Trophoblast cell (in vitro differentiated cells and primary cell): ENCODE measurements around the gene ACTR3C.
A peak's percentile ranks its signal among the peaks of the same experiment; 100 is the strongest.

Experiments
- DNase-seq, 2 donors: peaks; one replicate each; pipeline ENCODE4 v3.0.0-alpha.2; 2016
- H2AFZ ChIP-seq: 2 replicates; pipeline ENCODE4 v1.6.1; 2013; ENCODE audit warnings: low read length, moderate library complexity, mild to moderate bottlenecking; ENCODE audit not compliant: insufficient read depth, poor library complexity
- H2AK5ac ChIP-seq: 2 replicates; pipeline ENCODE4 v1.6.1; 2013; ENCODE audit warnings: mild to moderate bottlenecking, low read length
- H2BK120ac ChIP-seq: 2 replicates; pipeline ENCODE4 v1.6.1; 2013; ENCODE audit warnings: low read length, mild to moderate bottlenecking, moderate library complexity; ENCODE audit not compliant: insufficient read depth, poor library complexity
- H2BK12ac ChIP-seq: 2 replicates; pipeline ENCODE4 v1.6.1; 2013; ENCODE audit warnings: mild to moderate bottlenecking, low read length, moderate library complexity
- H2BK5ac ChIP-seq: 2 replicates; pipeline ENCODE4 v1.6.1; 2013; ENCODE audit warnings: low read length, low read depth, moderate library complexity, mild to moderate bottlenecking; ENCODE audit not compliant: poor library complexity
- H3K14ac ChIP-seq: 2 replicates; pipeline ENCODE4 v1.6.1; 2013; ENCODE audit warnings: mild to moderate bottlenecking, low read length
- H3K18ac ChIP-seq: 2 replicates; pipeline ENCODE4 v1.6.1; 2013; ENCODE audit warnings: mild to moderate bottlenecking, low read length
- H3K23ac ChIP-seq: 2 replicates; pipeline ENCODE4 v1.6.1; 2013; ENCODE audit warnings: low read length
- H3K27ac ChIP-seq: 2 replicates; pipeline ENCODE4 v1.5.1; 2013; ENCODE audit warnings: low read depth, mild to moderate bottlenecking, inconsistent platforms, low read length, moderate library complexity
- H3K27me3 ChIP-seq: 2 replicates; pipeline ENCODE4 v1.6.1; 2013; ENCODE audit warnings: inconsistent platforms, mild to moderate bottlenecking, low read length, moderate library complexity; ENCODE audit not compliant: insufficient read depth
- H3K36me3 ChIP-seq, 2 experiments: 1 replicate in 1 of 2; 2 replicates in 1 of 2; pipeline ENCODE4 v1.6.1; 2013; ENCODE audit warnings: low read length in 2 of 2, mild to moderate bottlenecking in 2 of 2, moderate library complexity in 1 of 2; ENCODE audit not compliant: insufficient read depth in 2 of 2, control insufficient read depth in 1 of 2
- H3K4ac ChIP-seq: 2 replicates; pipeline ENCODE4 v1.6.1; 2013; ENCODE audit warnings: low read depth, mild to moderate bottlenecking, low read length, moderate library complexity
- H3K4me1 ChIP-seq, 2 experiments: 1 replicate in 1 of 2; 2 replicates in 1 of 2; pipeline ENCODE4 v1.6.1; 2013; ENCODE audit warnings: low read length in 2 of 2, mild to moderate bottlenecking in 2 of 2, moderate library complexity in 1 of 2; ENCODE audit not compliant: insufficient read depth in 2 of 2, control insufficient read depth in 1 of 2
- H3K4me2 ChIP-seq: 2 replicates; pipeline ENCODE4 v1.6.1; 2013; ENCODE audit warnings: inconsistent platforms, mild to moderate bottlenecking, low read length, moderate library complexity
- H3K4me3 ChIP-seq: 2 replicates; pipeline ENCODE4 v1.5.1; 2013; ENCODE audit warnings: mild to moderate bottlenecking, low read depth, low read length, inconsistent platforms
- H3K79me1 ChIP-seq: one replicate; pipeline ENCODE4 v1.6.1; 2013; ENCODE audit warnings: low read length
- H3K79me2 ChIP-seq: 2 replicates; pipeline ENCODE4 v1.6.1; 2013; ENCODE audit warnings: low read length, mild to moderate bottlenecking; ENCODE audit not compliant: control insufficient read depth, insufficient read depth, poor library complexity
- H3K9ac ChIP-seq: 2 replicates; pipeline ENCODE4 v1.6.1; 2013; ENCODE audit warnings: mild to moderate bottlenecking, low read length
- H3K9me3 ChIP-seq: 2 replicates; pipeline ENCODE4 v1.6.1; 2013; ENCODE audit warnings: low read depth, mild to moderate bottlenecking, control low read depth, inconsistent platforms, low read length; ENCODE audit not compliant: insufficient read depth
- H4K12ac ChIP-seq: 2 replicates; pipeline ENCODE4 v1.6.1; 2013; ENCODE audit warnings: low read depth, mild to moderate bottlenecking, low read length, moderate library complexity
- H4K8ac ChIP-seq: 2 replicates; pipeline ENCODE4 v1.6.1; 2013; ENCODE audit warnings: low read depth, mild to moderate bottlenecking, low read length, moderate library complexity
- H4K91ac ChIP-seq: one replicate; pipeline ENCODE4 v1.6.1; 2013; ENCODE audit warnings: low read depth, mild to moderate bottlenecking, low read length, moderate library complexity
- WGBS: extraction: QIAGEN DNeasy Blood & Tissue Kit; methylation state at CpG from one replicate; pipeline ENCODE4 v1.1.7; 2013; ENCODE audit warnings: missing lambda C conversion rate; ENCODE audit not compliant: insufficient read length, insufficient coverage; ENCODE audit errors: extremely low coverage; 5-methylcytosine and 5-hydroxymethylcytosine counted together

ACTR3C gene

GRCh38 chr7:150361807-150362621, 38.7 kb upstream of the ACTR3C start:
- Histone ChIP-seq H2BK12ac (peak overlapping the region; percentile 84), H3K36me3 (no peaks in the 10 kb centered on the region), H4K12ac (no peak overlapping the region), H3K4me3 (no peak overlapping the region), H4K91ac (peak overlapping the region; percentile 67), H3K4ac (no peak overlapping the region), H4K8ac (peak overlapping the region; percentile 37), H3K79me2 (no peaks in the 10 kb centered on the region), H3K9ac (no peak overlapping the region), H2AK5ac (peak overlapping the region; percentile 3), H3K9me3 (peaks cover 8% of the 10 kb centered on the region), H3K4me2 (peak overlapping the region; percentile 20), H3K23ac (no peak overlapping the region), H3K14ac (peak overlapping the region; percentile 2), H2AFZ (no peak overlapping the region), H3K27me3 (no peaks in the 10 kb centered on the region), H3K4me1 (peaks cover 11 to 22% of the 10 kb centered on the region in 2 experiments), H2BK120ac (peak overlapping the region; percentile 39), H3K18ac (peak overlapping the region; percentile 19), H3K79me1 (peaks cover 22% of the 10 kb centered on the region), H3K27ac (peak overlapping the region; percentile 37), H2BK5ac (peak overlapping the region; percentile 59)
- WGBS, result no CpG with 5 or more reads among the region's 18 CpGs
- no peak for DNase-seq

GRCh38 chr7:150361402-150361801, 38.1 kb upstream of the ACTR3C start:
- no peaks in the 10 kb centered on the region for H3K36me3 ChIP-seq
- peak overlapping the region; percentile 84 for H2BK12ac ChIP-seq
- peak overlapping the region; percentile 30 for H3K4ac ChIP-seq
- no peak for DNase-seq
- no peaks in the 10 kb centered on the region for H3K27me3 ChIP-seq
- peak overlapping the region; percentile 39 for H2BK120ac ChIP-seq
- no peak overlapping the region for H2AFZ ChIP-seq
- H3K23ac ChIP-seq, result no peak overlapping the region
- H3K9me3 ChIP-seq, result peaks cover 8% of the 10 kb centered on the region
- no peak overlapping the region for H4K12ac ChIP-seq
- peak overlapping the region; percentile 20 for H3K4me2 ChIP-seq
- WGBS, result no CpG with 5 or more reads among the region's 7 CpGs
- H4K91ac ChIP-seq, result peak overlapping the region; percentile 67
- no peaks in the 10 kb centered on the region for H3K79me2 ChIP-seq
- peaks cover 22% of the 10 kb centered on the region for H3K79me1 ChIP-seq
- H2AK5ac ChIP-seq, result peak overlapping the region; percentile 77
- H3K4me1 ChIP-seq, result peaks cover 11 to 22% of the 10 kb centered on the region in 2 experiments
- peak overlapping the region; percentile 52 for H3K14ac ChIP-seq
- peak overlapping the region; percentile 62 for H3K18ac ChIP-seq
- no peak overlapping the region for H3K4me3 ChIP-seq
- H2BK5ac ChIP-seq, result peak overlapping the region; percentile 59
- H3K9ac ChIP-seq, result no peak overlapping the region
- peak overlapping the region; percentile 37 for H3K27ac ChIP-seq
- no peak overlapping the region for H4K8ac ChIP-seq

GRCh38 chr7:150360363-150361058, 37.2 kb upstream of the ACTR3C start:
- Histone ChIP-seq H2BK12ac (no peak overlapping the region), H2BK120ac (no peak overlapping the region), H3K79me2 (no peaks in the 10 kb centered on the region), H2BK5ac (no peak overlapping the region), H3K4me2 (no peak overlapping the region), H3K27me3 (no peaks in the 10 kb centered on the region), H3K9ac (no peak overlapping the region), H3K14ac (no peak overlapping the region), H3K36me3 (no peaks in the 10 kb centered on the region), H4K12ac (no peak overlapping the region), H3K23ac (no peak overlapping the region), H3K18ac (no peak overlapping the region), H3K4ac (no peak overlapping the region), H3K4me3 (no peak overlapping the region), H3K79me1 (peaks cover 22% of the 10 kb centered on the region), H3K9me3 (peaks cover 8% of the 10 kb centered on the region), H4K91ac (no peak overlapping the region), H3K27ac (no peak overlapping the region), H3K4me1 (peaks cover 11 to 23% of the 10 kb centered on the region in 2 experiments), H2AK5ac (no peak overlapping the region), H4K8ac (no peak overlapping the region), H2AFZ (no peak overlapping the region)
- no CpG with 5 or more reads among the region's 5 CpGs for WGBS
- no peak for DNase-seq

- H2AK5ac ChIP-seq, result peak overlapping the region; percentile 21
- H3K4me2 ChIP-seq, result no peak overlapping the region
- no peak overlapping the region for H3K9ac ChIP-seq
- WGBS, result 100% methylated on average over 1 of the region's 2 CpGs
- no peaks in the 10 kb centered on the region for H3K79me2 ChIP-seq
- H3K9me3 ChIP-seq, result peaks cover 8% of the 10 kb centered on the region
- no peaks in the 10 kb centered on the region for H3K27me3 ChIP-seq
- no peaks in the 10 kb centered on the region for H3K36me3 ChIP-seq
- H3K4ac ChIP-seq, result no peak overlapping the region
- H2BK12ac ChIP-seq, result peak overlapping the region; percentile 37
- no peak for DNase-seq
- H4K91ac ChIP-seq, result peak overlapping the region; percentile 64
- peak overlapping the region; percentile 10 for H3K14ac ChIP-seq
- peak overlapping the region; percentile 88 for H3K23ac ChIP-seq
- no peak overlapping the region for H2AFZ ChIP-seq
- no peak overlapping the region for H2BK5ac ChIP-seq
- peak overlapping the region; percentile 56 for H3K4me3 ChIP-seq
- H3K79me1 ChIP-seq, result peaks cover 22% of the 10 kb centered on the region
- H4K12ac ChIP-seq, result no peak overlapping the region
- no peak overlapping the region for H3K27ac ChIP-seq
- no peak overlapping the region for H4K8ac ChIP-seq
- H3K18ac ChIP-seq, result peak overlapping the region; percentile 60
- peak overlapping the region; percentile 3 for H2BK120ac ChIP-seq
- peaks cover 11 to 21% of the 10 kb centered on the region in 2 experiments for H3K4me1 ChIP-seq
These were observed 36.4 kb upstream of the ACTR3C start for GRCh38 chr7:150359622-150360362.
